RWPE1 (cell line): ENCODE measurements around the gene DEFB125.
A peak's percentile ranks its signal among the peaks of the same experiment; 100 is the strongest.
"Not testable (repeated sequence)": the region's sequence is repeated elsewhere in the genome, so short reads cannot be mapped to it uniquely, and the experiment has no call there.

Source experiments
- CTCF ChIA-PET: fragments of 350-600 bp; sonication (Branson Sonifier 250); formaldehyde crosslinking; extraction: SDS; loops from one replicate; lab custom pipeline; 2021; lab: Yijun Ruan, JAX
- POLR2A ChIA-PET: fragments of 400-600 bp; formaldehyde crosslinking; extraction: SDS; loops from one replicate; lab custom pipeline; 2020; ENCODE audit warnings: antibody characterized with exemption; ENCODE audit not compliant: low non-redundant PET; lab: Yijun Ruan, JAX
- DNase-seq: peaks from one replicate; pipeline ENCODE4 v3.0.0; 2012; ENCODE audit warnings: low spot score
- H3K27ac ChIP-seq: fragments of 450-650 bp; 2 replicates; pipeline ENCODE4 v1.5.1; 2017
- CTCF ChIP-seq: fragments of 450-650 bp; conservative IDR thresholded peaks from 2 replicates; pipeline ENCODE4 v1.5.1; 2017; ENCODE audit warnings: low read depth, mild to moderate bottlenecking

DEFB125 gene

GRCh38 chr20:95215-95614 is 7.7 kb downstream of the DEFB125 start:
- no peak for TF ChIP-seq CTCF
- no peak for DNase-seq
- ChIA-PET CTCF (interaction anchor here (0.6 kb wide), 1 partner anchor 52 kb away, joined by 5 read pairs; no protein-coding TSS in a partner anchor), POLR2A (no interaction called here)
- no peak overlapping the region for H3K27ac ChIP-seq

- H3K27ac ChIP-seq, CTCF ChIA-PET, DNase-seq, POLR2A ChIA-PET: not testable (repeated sequence)
These were observed 10.2 kb downstream of the DEFB125 start for GRCh38 chr20:97691-98090.

GRCh38 chr20:101975-102374 is 14.5 kb downstream of the DEFB125 start:
- DNase-seq, result no peak
- no peak overlapping the region for H3K27ac ChIP-seq
- no peak for TF ChIP-seq CTCF
- ChIA-PET POLR2A (no interaction called here), CTCF (no interaction called here)

GRCh38 chr20:103456-103855 is 16.0 kb downstream of the DEFB125 start:
- ChIA-PET POLR2A (no interaction called here), CTCF (no interaction called here)
- DNase-seq, result no peak
- TF ChIP-seq CTCF, result no peak
- no peak overlapping the region for H3K27ac ChIP-seq

GRCh38 chr20:112396-112795 is 24.9 kb downstream of the DEFB125 start:
- DNase-seq, result no peak
- ChIA-PET POLR2A (no interaction called here), CTCF (no interaction called here)
- no peak overlapping the region for H3K27ac ChIP-seq
- no peak for TF ChIP-seq CTCF

- no peak for DNase-seq
- POLR2A ChIA-PET, result no interaction called here
- TF ChIP-seq CTCF, result no peak
- no peak overlapping the region for H3K27ac ChIP-seq
- CTCF ChIA-PET, result no interaction called here
These were observed 30.0 kb downstream of the DEFB125 start for GRCh38 chr20:117518-117917.

GRCh38 chr20:129786-130323 is 42.4 kb downstream of the DEFB125 start:
- CTCF ChIA-PET, result interaction anchor here (0.6 to 0.7 kb wide), 3 partner anchors 27 to 826 kb away, joined by 3 to 4 read pairs (median 3); partner anchors contain the start of gene DEFB127
- POLR2A ChIA-PET, DNase-seq: not testable (repeated sequence)
- peak overlapping the region; percentile 69 for H3K27ac ChIP-seq
